HG03280 (cell line): ENCODE measurements around the gene ZNF740.
"Not testable (repeated sequence)": the region's sequence is repeated elsewhere in the genome, so short reads cannot be mapped to it uniquely, and the experiment has no call there.

ENCODE experiments used
- ATAC-seq: cut with Tn5 transposase; IDR thresholded peaks from one replicate; pipeline ENCODE4 v1.9.1; 2021; ENCODE audit warnings: mild to moderate bottlenecking, moderate library complexity; ENCODE audit not compliant: unreplicated experiment

ZNF740 gene, protein sequence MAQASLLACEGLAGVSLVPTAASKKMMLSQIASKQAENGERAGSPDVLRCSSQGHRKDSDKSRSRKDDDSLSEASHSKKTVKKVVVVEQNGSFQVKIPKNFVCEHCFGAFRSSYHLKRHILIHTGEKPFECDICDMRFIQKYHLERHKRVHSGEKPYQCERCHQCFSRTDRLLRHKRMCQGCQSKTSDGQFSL

DNA sequence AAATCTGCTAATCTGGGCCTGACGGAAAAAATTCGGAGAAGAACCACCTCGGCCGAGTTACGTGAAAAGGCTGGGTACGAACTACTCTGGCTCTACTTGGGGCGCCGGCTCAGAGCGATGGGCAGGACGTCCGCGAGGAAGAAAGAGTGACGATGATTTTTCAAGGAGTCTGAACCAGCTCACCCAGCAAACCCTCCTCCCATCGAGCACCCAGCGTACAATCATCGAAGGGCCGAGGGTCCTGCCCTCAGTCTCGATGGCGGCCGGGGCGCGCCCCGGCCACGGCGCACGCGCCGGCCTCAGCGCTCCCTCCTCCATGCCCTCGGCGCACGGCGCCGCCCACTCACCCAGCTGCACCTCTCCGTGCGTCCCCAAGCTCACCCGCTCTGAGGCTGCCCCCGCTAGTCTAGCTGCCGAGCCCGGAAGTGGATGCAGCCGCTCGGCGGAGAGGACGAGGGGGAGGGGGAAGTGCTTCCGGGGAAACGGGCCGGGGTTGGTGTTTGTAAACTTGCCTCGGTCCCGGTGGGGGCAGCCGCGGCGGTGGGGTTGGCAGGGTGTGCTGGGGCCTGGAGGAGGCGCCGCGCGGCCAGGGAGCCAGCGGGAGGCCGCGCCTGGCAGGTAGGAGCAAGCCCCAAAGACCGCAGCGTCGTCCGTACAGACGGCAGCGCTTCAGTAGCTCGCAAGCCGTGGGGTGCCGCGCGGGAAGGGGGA is at the start of gene ZNF740, which contains the start of gene CSAD:
TSS of gene ZNF740 (plus strand) at position 503 of the 711 bp plus-strand sequence. CDS start 1,262 bp downstream, outside the sequence.
TSS of gene CSAD (minus strand) at position 706 of the 711 bp plus-strand sequence. CDS start 7,455 bp downstream, outside the sequence.
- ATAC-seq: peak; percentile 97

GRCh38 chr12:53131844-53132243 is 48.7 kb upstream of the ZNF740 start:
- no peak for ATAC-seq

- ATAC-seq: no peak
Observed at GRCh38 chr12:53133722-53134121, 46.8 kb upstream of the ZNF740 start.

GRCh38 chr12:53143355-53143754 is 37.2 kb upstream of the ZNF740 start:
- ATAC-seq: no peak

DNA sequence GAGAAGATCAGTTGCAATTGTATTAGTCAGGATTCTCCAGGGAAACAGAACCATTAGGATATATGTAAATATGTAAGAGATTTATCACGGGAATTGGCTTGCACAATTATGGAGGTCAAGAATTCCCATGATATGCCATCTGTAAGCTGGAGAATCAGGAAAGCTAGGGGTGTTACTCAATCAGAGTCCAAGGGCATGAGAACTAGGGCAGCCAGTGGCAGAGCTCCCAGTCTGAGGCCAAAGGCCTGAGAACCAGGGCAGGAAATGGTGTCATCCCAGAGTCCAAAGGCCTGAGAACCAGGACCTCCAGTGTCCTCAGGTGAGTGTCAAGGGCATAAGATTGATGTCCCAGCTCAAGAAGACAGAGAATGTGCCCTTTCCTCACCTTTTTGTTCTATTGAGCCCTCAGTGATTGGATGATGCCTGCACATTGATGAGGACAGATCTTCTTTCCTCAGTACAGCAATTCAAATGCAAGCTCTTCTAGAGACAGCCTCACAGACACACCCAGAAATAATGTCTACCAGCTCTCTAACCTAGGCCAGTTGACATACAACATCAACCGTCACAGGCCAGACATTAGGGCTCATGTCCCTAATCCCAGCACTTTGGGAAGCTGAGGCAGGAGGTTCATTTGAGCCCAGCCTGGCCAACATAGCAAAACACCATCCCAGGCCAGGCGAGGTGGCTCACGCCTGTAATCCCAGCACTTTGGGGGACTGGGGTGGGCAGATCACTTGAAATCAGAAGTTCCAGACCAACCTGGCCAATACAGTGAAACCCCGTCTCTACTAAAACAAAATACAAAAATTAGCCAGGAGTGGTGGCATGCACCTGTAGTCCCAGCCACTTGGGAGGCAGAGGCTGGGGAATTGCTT is 34.9 kb upstream of the ZNF740 start:
- no peak for ATAC-seq

GRCh38 chr12:53147181-53147580 is 33.3 kb upstream of the ZNF740 start:
- no peak for ATAC-seq

- ATAC-seq: no peak
Observed at GRCh38 chr12:53147653-53148052, 32.9 kb upstream of the ZNF740 start.

DNA sequence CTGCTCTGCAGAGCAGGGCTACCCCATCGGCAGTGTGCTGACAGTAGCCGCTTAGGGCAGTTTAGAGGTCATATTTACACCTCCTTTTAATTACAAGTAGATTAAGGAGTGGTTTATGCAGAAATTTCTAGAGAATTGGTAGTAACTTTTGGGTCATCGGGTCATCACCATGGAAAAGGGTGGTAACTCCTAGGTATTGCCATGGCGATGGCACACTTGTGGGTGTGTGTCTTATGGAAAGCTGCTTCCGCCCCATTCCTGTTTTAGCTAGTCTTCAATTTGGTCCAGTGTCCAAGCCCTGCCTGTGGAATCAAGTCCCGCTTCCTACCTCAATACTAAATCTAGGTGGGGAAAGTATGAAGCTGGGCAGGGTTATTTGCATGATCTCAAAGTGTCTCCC is 29.5 kb upstream of the ZNF740 start:
- ATAC-seq: no peak

DNA sequence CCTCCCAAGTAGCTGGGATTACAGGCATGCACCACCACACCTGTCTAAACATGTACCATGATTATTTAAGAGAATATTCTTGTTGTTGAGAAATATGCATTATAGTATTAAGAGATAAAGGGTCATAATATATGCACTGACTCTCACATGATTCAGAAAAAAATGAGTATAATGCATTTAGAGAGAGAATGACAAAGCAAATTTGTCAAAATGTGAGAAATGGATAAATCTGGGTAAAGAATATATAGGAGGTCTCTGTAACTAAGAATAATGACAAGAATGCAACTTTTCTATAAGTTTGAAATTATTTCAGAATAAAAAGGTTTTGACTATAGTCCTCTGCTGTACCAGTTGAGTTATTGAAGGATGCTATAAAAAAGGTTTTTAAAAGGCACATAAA is 28.1 kb upstream of the ZNF740 start:
- no peak for ATAC-seq

- ATAC-seq: peak; percentile 65
Observed at GRCh38 chr12:53159195-53159839, 21.2 kb upstream of the ZNF740 start.

DNA sequence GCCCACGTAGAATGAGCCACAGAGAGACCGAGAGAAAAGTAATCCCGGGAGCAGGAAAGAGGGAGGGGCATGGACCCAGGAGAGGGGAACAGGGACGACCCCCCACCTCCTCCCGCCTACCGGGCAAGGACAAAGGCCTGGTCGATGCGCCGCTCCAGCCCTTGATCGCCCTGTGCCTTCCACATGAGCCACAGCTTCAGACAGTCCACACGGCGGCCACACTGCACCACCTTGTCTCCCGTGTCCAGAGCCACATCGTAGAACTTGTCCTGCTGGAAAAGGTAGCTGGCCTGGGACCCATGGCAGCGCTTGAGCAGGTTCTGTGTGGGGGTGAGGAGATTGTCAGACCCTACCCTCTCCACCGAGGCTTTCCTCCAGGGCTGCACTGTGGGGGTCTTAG is 20.5 kb upstream of the ZNF740 start:
- ATAC-seq: no peak

DNA sequence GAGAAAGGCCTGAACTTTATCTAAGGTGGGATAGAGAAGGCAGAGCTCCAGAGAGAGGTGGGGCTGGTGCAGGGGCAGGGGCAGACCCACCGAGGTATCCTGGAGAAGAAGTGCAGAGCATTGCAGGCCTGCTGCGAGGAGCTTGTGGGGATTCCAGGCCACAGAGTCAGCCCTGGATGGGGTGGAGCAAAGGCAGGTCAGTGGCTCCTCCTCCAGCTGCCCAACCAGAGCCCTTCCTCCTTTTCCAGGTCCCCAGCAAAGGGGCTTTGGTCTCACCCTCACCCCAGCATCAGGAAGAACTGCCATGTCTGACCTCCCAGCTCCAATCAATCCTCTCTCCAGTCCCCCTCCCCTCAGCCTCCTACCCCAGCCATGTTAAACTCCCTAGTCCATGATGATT is 19.8 kb upstream of the ZNF740 start:
- ATAC-seq: no peak

DNA sequence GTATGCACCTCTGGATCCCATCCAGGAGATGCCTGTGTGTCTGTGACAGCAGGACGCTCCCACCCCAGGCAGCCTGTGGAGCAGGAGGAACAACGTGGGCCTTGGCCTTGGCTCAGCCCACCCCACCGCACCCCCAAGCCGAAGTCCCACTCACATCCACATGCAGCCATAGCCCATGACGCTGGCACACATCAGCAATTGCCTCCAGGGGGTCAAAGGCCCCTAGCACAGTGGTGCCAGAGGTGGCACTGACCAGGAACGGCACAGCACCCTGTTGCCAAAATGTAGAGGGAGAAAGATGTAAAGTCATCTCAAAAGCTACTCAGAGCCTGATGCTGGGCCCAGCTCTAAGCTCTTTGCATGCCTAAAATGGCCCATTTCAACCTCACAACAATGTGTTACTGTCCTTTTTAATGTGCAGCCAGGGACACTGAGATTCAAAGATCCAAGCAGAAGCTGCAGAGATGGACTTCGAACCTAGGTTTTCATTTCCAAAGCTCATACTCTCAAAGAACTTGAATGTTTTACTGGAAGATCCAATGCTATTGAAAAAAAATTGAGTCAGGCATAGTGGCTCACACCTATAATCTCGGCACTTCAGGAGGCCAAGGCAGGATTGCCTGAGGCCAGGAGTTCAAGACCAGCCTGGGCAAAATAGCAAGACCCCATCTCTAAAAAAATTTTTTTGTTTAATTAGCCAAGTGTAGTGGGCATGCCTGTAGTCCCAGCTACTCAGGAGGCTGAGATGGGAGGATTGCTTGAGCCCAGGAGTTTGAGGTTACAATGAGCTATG is 19.2 kb upstream of the ZNF740 start:
- ATAC-seq: no peak

DNA sequence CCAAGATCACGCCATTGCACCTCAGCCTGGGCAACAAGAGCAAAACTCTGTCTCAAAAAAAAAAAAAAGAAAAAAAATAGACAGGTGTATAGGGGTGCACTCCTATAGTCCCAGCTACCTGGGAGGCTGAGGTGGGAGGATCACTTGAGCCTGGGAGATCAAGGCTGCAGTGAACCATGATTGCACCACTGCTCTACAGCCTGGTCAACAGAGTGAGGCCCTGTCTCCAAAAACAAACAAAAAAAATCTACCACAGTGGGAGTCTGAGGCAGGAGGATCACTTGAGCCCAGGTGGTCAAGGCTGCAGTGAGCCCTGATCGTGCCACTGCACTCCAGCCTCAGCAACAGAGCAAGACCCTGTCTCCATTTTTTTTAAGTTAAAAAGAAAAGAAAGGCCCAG is 17.5 kb upstream of the ZNF740 start:
- not testable (repeated sequence) for ATAC-seq

DNA sequence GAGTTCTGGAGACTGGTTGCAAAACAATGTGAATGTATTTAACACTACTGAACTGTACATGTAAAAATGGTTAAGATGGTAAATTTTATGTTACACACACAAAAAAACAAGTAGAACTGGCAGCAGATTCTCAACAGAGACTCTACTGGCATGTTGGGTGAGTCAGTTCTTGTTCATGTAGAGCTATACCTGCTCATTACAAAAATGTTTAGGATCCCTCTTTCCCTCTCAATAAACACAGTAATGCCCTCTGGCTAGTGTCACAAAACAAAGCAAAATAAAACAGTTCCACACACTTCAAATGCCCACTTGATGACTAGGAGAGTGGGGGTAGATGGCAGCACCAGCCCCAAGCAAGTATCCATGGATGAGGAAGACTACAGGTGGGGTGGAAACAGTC is 13.7 kb upstream of the ZNF740 start:
- no peak for ATAC-seq

- ATAC-seq: no peak
Observed at GRCh38 chr12:53169644-53170043, 10.9 kb upstream of the ZNF740 start.

DNA sequence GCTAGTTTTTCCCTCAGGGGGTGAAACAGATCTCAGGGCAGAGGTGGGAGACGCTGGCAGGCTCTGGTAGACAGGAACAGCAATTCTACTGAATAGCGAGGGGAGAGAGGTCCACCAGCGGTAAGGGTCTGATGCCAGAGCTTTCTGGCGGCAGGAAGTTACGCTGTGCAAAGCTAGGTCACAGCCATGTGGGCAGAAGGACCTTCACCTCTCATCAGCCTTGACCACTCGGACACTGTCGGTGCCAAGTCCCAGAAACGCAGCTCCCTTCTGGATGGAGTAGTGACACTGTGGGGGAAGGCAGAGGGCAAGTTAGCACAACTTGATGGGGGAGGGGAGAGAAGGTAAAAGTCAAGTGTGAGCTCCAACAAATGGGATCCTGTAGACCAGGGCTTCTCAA is 10.3 kb upstream of the ZNF740 start:
- ATAC-seq: no peak

DNA sequence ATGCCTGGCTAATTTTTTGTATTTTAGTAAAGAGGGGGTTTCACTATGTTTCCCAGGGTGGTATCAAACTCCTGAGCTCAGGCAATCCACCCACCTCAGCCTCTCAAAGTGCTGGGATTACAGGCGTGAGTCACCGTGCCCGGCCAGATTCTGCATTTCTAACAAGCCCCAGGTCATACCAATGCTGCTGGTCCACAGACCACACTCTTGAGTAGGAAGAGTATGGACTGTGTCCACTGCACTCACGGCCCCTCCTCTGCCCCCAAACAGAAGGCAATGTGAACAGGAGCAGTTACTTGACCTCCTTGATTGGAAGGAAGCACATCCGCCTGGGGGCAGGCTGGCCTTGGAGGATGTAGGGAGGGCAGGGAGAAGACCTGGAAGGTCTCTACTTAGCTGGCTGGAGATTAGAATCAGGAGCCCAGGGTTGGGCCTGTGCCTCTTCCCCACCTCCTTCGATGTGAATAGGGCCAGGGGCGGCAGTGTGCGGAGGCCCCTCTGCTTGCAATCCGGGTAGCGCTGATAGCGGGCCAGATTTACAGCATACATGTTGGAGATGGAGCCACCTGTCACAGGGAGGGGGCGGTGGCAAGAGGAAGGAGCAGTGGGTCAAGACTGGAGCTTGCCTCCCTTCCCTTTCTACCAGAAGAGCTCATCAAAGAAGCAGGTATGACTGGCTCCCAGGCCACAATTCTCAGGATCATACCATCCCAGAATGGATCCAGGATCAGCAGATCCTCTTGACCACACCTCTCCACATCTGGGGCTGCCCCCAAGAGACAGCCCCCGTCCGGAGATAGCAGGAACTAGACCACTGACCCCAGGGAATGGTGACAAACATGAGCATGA is 9.4 kb upstream of the ZNF740 start:
- ATAC-seq: no peak

GRCh38 chr12:53171725-53172329 is 8.7 kb upstream of the ZNF740 start:
- no peak for ATAC-seq
